ENCODE data around the gene PTPRN2. TPM values are rescaled to one million over a fixed set of nuclear protein-coding genes. Genes with fewer than 3 reads are reported as not detected.

The PTPRN2 gene
- total and polyA plus RNA-seq, 2 of the 8 experiments (the other 6 are each of a cell fraction or from before 2014, with no cell fraction given): 2.6 to 4.5 TPM

DNA sequence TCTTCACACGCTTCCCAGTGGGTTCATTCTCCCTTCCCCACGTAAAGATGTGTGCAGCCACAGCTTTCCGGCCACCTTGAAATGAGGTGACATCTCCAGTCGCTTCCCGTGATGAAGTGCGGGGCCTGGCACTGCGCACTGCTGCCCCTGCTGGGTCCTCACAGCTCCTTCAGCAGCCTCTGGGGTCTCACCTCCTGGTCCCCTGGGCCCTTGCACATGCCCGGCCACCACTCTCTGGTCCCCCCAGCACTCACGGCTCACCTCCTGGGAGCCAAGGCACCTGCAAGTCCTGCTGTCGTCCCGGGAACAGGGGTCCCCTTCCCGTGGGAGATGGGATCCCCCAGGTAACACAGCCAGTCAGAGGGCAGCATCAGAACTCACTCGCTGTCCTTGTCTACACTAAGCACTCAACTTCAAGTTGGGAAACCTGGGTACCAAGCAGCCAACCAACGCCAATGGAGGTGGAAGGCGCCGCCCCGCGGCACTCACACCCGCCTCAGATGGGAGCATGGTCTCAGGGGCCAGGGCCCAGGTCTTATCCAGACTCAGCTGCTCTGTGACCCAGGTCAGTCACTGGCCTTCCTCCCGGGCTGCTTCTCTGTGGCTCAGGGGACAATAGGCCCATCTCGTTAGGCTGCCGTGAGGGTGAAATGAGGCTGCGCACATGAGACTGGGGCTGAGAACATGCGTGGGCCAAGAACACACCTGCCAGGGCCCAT is 176.2 kb downstream of the PTPRN2 start (continued):
- no peak for TF ChIP-seq CHD7 (IDR thresholded peaks at IDR 0.05; ENCODE audit: insufficient replicate concordance, low read length)
- TF ChIP-seq ASH2L (IDR thresholded peaks at IDR 0.05; ENCODE audit: low read length): no peak
- TF ChIP-seq SIRT6 (IDR thresholded peaks at IDR 0.05; ENCODE audit: low read length): no peak
- TF ChIP-seq EP300 (IDR thresholded peaks at IDR 0.05; ENCODE audit: borderline replicate concordance in 1 of 2, low read depth in 2 of 2, low read length in 2 of 2): no peak
- TF ChIP-seq CEBPB (IDR thresholded peaks at IDR 0.05; ENCODE audit: low read depth, low read length): no peak
- no peak for TF ChIP-seq JUND (IDR thresholded peaks at IDR 0.05; ENCODE audit: low read length)

Measured in H1 (cell line).